Caco-2 (cell line): ENCODE data around the gene SCFD2. TPM values are rescaled to one million over a fixed set of nuclear protein-coding genes. Genes with fewer than 3 reads are reported as not detected.

Source experiments
- BruUV-seq: library from RNA; stranded (reverse); fragments of 400-500 nt; replicated peaks from 2 replicates; lab custom pipeline; 2021; lab: Mats Ljungman, UMichigan
- CTCF ChIA-PET: fragments of 300-600 bp; sonication (Branson Sonifier 250); formaldehyde crosslinking; loops from one replicate; lab custom pipeline; 2022; ENCODE audit warnings: antibody characterized with exemption; lab: Charles Lee
- POLR2A ChIA-PET: fragments of 300-600 bp; sonication (Branson Sonifier 250); formaldehyde crosslinking; loops from one replicate; lab custom pipeline; 2022; ENCODE audit warnings: antibody characterized with exemption; lab: Charles Lee
- DNase-seq, 2 experiments: peaks; one replicate each; pipeline versions ENCODE4 v3.0.0 to v3.0.0-alpha.2; 2020 to 2022
- H3K27me3 ChIP-seq: replicated peaks from 2 replicates; pipeline ENCODE4 v1.6.0; 2011; ENCODE audit warnings: low read length; ENCODE audit not compliant: control insufficient read depth, insufficient read depth
- H3K36me3 ChIP-seq: 2 replicates; pipeline ENCODE4 v1.5.1; 2011; ENCODE audit warnings: low read length; ENCODE audit not compliant: control insufficient read depth, insufficient read depth
- H3K4me1 ChIP-seq: fragments of 250-450 bp; sonication (Bioruptor Pico); 2 replicates; pipeline ENCODE4 v1.5.1; 2020; ENCODE audit warnings: mild to moderate bottlenecking
- H3K4me3 ChIP-seq: 2 replicates; pipeline ENCODE4 v1.5.1; 2011; ENCODE audit warnings: low read depth, mild to moderate bottlenecking, control low read depth, low read length
- H3K9me3 ChIP-seq: fragments of 250-450 bp; sonication (Bioruptor Pico); 2 replicates; pipeline ENCODE4 v1.5.1; 2020; ENCODE audit warnings: mild to moderate bottlenecking, moderate library complexity
- H3K27ac Mint-ChIP-seq: one replicate; pipeline ENCODE4 v1.8.0; 2022; ENCODE audit warnings: mixed read lengths; ENCODE audit not compliant: unreplicated experiment
- H3K27me3 Mint-ChIP-seq: one replicate; pipeline ENCODE4 v1.8.0; 2022; ENCODE audit warnings: mixed read lengths; ENCODE audit not compliant: insufficient read depth, unreplicated experiment
- H3K36me3 Mint-ChIP-seq: one replicate; pipeline ENCODE4 v1.8.0; 2022; ENCODE audit warnings: mild to moderate bottlenecking, mixed read lengths; ENCODE audit not compliant: insufficient read depth, unreplicated experiment
- H3K4me1 Mint-ChIP-seq: one replicate; pipeline ENCODE4 v1.8.0; 2022; ENCODE audit warnings: low read depth, mixed read lengths; ENCODE audit not compliant: unreplicated experiment
- H3K4me3 Mint-ChIP-seq: one replicate; pipeline ENCODE4 v1.8.0; 2022; ENCODE audit warnings: mild to moderate bottlenecking, moderate library complexity, mixed read lengths; ENCODE audit not compliant: unreplicated experiment
- H3K9me3 Mint-ChIP-seq: one replicate; pipeline ENCODE4 v1.8.0; 2022; ENCODE audit warnings: mixed read lengths; ENCODE audit not compliant: unreplicated experiment
- CTCF ChIP-seq, 2 experiments: fragments of 200-600 bp in 1 of 2; IDR thresholded peaks; 1 replicate in 1 of 2; 2 replicates in 1 of 2; pipeline versions ENCODE4 v1.5.1 to v1.8.0; 2011 to 2022; ENCODE audit warnings: antibody characterized with exemption in 1 of 2, control low read depth in 1 of 2, inconsistent platforms in 1 of 2, low read depth in 1 of 2, low read length in 1 of 2, mild to moderate bottlenecking in 1 of 2, moderate library complexity in 1 of 2; ENCODE audit not compliant: insufficient read depth in 1 of 2, severe bottlenecking in 1 of 2, unreplicated experiment in 1 of 2
- intact Hi-C: fragments of 100-400 bp; cut with micrococcal nuclease; formaldehyde crosslinking; loops from one replicate; pipeline ENCODE4 v1.10.0; 2022; ENCODE audit not compliant: unreplicated experiment
- total RNA-seq: library from RNA; stranded (reverse); gene quantifications from 2 replicates; pipeline ENCODE4 v1.2.3, GENCODE V29; 2022

The SCFD2 gene
- total RNA-seq, 1 experiment from 2014 or later: 12.2 TPM

DNA sequence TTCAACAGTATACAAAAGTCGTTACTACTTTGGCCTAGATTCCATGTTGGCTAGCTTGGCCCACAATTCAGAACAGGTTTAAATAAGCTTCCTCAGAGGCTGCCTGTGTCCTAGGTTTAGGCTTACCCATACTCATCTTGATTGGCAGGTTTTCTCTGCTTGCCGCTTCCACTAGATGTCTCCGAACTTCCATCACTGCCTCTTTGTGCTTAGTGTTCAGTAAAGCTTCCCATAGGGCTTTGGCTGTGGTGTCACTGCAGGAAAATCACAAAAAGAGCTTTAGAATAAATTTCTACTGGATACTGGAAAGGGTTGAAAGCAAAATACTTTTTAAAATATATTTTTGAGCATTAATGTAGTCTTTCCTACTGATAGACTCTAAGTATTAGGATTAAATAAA, 52.4 kb downstream of the SCFD2 start:
- ChIA-PET CTCF (interaction anchor here (0.5 to 1.2 kb wide), 5 partner anchors 103 to 1022 kb away, joined by 3 to 9 read pairs (median 3); partner anchors contain the start of gene PDGFRA), POLR2A (no interaction called here)
- H3K36me3 ChIP-seq: no peaks in the 10 kb centered on the region
- H3K9me3 ChIP-seq: no peaks in the 10 kb centered on the region
- intact Hi-C loops: loop anchor here (1.0 to 10.0 kb wide), 7 partner anchors 119 to 920 kb away; partner anchors contain the start of gene LNX1
- Mint-ChIP-seq H3K27ac (no peak overlapping the region), H3K4me1 (peaks cover 13% of the 10 kb centered on the region), H3K36me3 (no peaks in the 10 kb centered on the region), H3K9me3 (no peaks in the 10 kb centered on the region), H3K27me3 (no peaks in the 10 kb centered on the region), H3K4me3 (no peak overlapping the region)
- no peaks in the 10 kb centered on the region for H3K4me1 ChIP-seq
- BruUV-seq: no TSS peak
- H3K4me3 ChIP-seq: no peak overlapping the region
- H3K27me3 ChIP-seq: no peaks in the 10 kb centered on the region
- peak in 1 of 2 experiments; percentile 54 for TF ChIP-seq CTCF (IDR thresholded peaks at IDR 0.05; ENCODE audit: insufficient read depth in 1 of 2, low read depth in 1 of 2, low read length in 1 of 2, severe bottlenecking in 1 of 2, unreplicated experiment in 1 of 2)
- DNase-seq: peak; percentile 38 to 48

DNA sequence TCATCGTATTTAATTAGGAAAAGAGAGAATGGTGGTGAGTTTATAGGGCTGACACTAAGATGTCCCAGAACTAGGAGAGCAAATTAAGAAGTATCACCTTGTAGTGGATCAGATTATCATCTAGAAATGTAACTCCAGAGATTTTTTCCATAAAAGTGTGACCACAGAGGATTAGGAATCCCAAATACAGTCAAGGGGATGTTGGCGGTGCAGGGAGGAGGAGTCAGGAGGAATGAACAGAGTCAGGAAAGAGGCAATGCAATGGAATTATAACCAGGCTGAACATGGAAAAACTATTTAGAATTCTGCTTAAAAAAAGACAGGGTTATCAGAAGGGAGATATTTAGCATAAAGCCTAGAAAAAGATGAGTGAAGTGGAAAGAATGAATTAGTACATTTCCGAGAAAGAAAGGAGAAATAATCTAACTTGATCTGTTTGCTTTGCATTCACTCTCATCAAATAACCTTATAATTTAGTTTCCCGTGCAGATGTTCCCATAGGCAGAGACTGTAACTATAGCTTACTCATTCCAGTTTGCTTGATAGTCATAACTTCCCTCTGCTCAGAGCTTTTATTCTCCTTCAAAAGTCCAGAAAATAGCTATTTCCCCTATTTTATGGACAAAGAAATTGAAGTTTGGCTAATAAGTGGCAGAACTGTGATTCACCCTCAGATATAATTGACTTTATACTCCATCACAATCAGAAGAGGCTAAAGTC, 56.4 kb downstream of the SCFD2 start:
- intact Hi-C loops: loop anchor here (5.0 to 10.0 kb wide), 5 partner anchors 115 to 618 kb away; partner anchors contain the start of gene LNX1
- H3K4me3 ChIP-seq: no peak overlapping the region
- Mint-ChIP-seq H3K27ac (no peak overlapping the region), H3K36me3 (no peaks in the 10 kb centered on the region), H3K4me3 (no peak overlapping the region), H3K9me3 (peaks cover 9% of the 10 kb centered on the region), H3K27me3 (no peaks in the 10 kb centered on the region), H3K4me1 (no peaks in the 10 kb centered on the region)
- ChIA-PET POLR2A (no interaction called here), CTCF (no interaction called here)
- H3K9me3 ChIP-seq: no peaks in the 10 kb centered on the region
- H3K27me3 ChIP-seq: no peaks in the 10 kb centered on the region
- no peaks in the 10 kb centered on the region for H3K4me1 ChIP-seq
- no peaks in the 10 kb centered on the region; the same call in 1 of the 2 replicates for H3K36me3 ChIP-seq
- no TSS peak for BruUV-seq
- TF ChIP-seq CTCF (IDR thresholded peaks at IDR 0.05; ENCODE audit: insufficient read depth in 1 of 2, low read depth in 1 of 2, low read length in 1 of 2, severe bottlenecking in 1 of 2, unreplicated experiment in 1 of 2): no peak
- DNase-seq: no peak

DNA sequence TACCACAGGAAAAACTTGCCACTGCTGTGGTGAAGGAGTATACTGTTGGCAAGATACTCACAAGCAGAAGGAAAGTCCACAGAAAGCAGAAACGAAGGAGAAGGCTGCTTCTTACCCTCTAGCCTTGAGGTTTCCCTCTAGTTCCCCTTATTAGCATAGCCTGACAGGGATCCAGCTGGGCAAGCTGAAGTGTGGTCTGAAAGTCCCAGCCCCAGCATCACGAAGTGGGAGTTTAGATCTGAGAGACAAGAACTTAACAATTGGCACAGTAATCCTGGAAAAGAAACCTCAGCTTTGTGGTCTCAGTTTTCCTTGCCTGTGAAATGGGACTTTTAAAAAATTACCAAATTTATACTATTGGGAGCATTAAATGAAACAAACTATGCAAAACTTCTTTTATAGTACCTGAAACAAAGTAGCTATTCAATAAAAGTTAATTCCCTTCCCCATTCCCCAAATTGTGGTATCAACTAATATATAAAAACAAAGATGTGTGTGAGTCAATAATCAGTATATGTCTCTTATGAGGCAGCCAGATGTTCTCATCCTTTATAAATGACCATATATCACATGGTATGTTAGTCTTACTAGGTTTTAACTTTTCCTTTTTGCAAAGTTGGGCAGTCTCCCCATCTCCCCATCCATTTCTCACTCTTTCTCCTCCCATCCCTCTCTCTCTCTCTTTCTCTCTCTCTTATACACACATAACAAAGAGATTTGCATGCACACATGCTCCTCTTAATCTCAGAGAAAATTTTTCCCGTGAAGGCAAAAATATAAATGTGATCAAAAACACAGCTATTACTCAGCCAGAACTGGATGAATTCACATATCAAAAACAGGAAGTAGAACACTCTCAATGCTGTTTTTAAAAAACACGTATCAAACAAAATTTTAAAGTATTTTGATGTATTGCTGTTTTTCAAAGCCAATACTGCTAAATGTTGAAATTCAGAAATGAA, 57.8 kb downstream of the SCFD2 start:
- peaks cover 9% of the 10 kb centered on the region for H3K9me3 Mint-ChIP-seq
- H3K27me3 ChIP-seq: no peaks in the 10 kb centered on the region
- no peak for DNase-seq
- no peaks in the 10 kb centered on the region; the same call in 1 of the 2 replicates for H3K36me3 ChIP-seq
- H3K27ac Mint-ChIP-seq: no peak overlapping the region
- no TSS peak for BruUV-seq
- CTCF ChIA-PET: no interaction called here
- H3K4me1 ChIP-seq: no peaks in the 10 kb centered on the region
- H3K27me3 Mint-ChIP-seq: no peaks in the 10 kb centered on the region
- TF ChIP-seq CTCF (IDR thresholded peaks at IDR 0.05; ENCODE audit: insufficient read depth in 1 of 2, low read depth in 1 of 2, low read length in 1 of 2, severe bottlenecking in 1 of 2, unreplicated experiment in 1 of 2): no peak
- H3K4me3 ChIP-seq: no peak overlapping the region
- no peaks in the 10 kb centered on the region for H3K9me3 ChIP-seq
- POLR2A ChIA-PET: no interaction called here
- H3K4me1 Mint-ChIP-seq: no peaks in the 10 kb centered on the region
- H3K4me3 Mint-ChIP-seq: no peak overlapping the region
- intact Hi-C loops: no loop called here
- H3K36me3 Mint-ChIP-seq: no peaks in the 10 kb centered on the region
